H9 (cell line): Measurements from ENCODE around the gene FANCL. TPM values are rescaled to one million over a fixed set of nuclear protein-coding genes. Genes with fewer than 3 reads are reported as not detected.

Experiments
- DNase-seq: peaks from one replicate; pipeline ENCODE4 v3.0.0-alpha.2; 2017
- H2AFZ ChIP-seq: one replicate; pipeline ENCODE4 v1.6.1; 2013; ENCODE audit warnings: mild to moderate bottlenecking, low read length, control low read depth, moderate library complexity
- H2AK5ac ChIP-seq: 2 replicates; pipeline ENCODE4 v1.6.1; 2013; ENCODE audit warnings: low read length, control low read depth, mixed read lengths; ENCODE audit not compliant: insufficient read length
- H2BK120ac ChIP-seq: one replicate; pipeline ENCODE4 v1.6.1; 2013; ENCODE audit warnings: low read depth, mild to moderate bottlenecking, low read length, control low read depth, inconsistent platforms; ENCODE audit not compliant: poor library complexity, severe bottlenecking
- H2BK12ac ChIP-seq: 2 replicates; pipeline ENCODE4 v1.6.1; 2013; ENCODE audit warnings: low read length, control low read depth, mixed read lengths, low read depth; ENCODE audit not compliant: insufficient read length
- H2BK15ac ChIP-seq: 2 replicates; pipeline ENCODE4 v1.6.1; 2013; ENCODE audit warnings: low read depth, low read length, control low read depth
- H2BK20ac ChIP-seq: one replicate; pipeline ENCODE4 v1.6.1; 2013; ENCODE audit warnings: low read depth, mild to moderate bottlenecking, low read length, control low read depth, inconsistent platforms; ENCODE audit not compliant: poor library complexity, severe bottlenecking
- H2BK5ac ChIP-seq: 2 replicates; pipeline ENCODE4 v1.6.1; 2013; ENCODE audit warnings: low read length, control low read depth, mixed read lengths; ENCODE audit not compliant: insufficient read length
- H3K14ac ChIP-seq: 2 replicates; pipeline ENCODE4 v1.6.1; 2013; ENCODE audit warnings: low read length, control low read depth; ENCODE audit not compliant: insufficient read depth
- H3K18ac ChIP-seq: 2 replicates; pipeline ENCODE4 v1.6.1; 2013; ENCODE audit warnings: low read depth, mild to moderate bottlenecking, mixed read lengths, low read length, control low read depth; ENCODE audit not compliant: insufficient read length
- H3K23ac ChIP-seq: 2 replicates; pipeline ENCODE4 v1.6.1; 2013; ENCODE audit warnings: low read length, control low read depth, mixed read lengths, low read depth; ENCODE audit not compliant: insufficient read length
- H3K23me2 ChIP-seq: 2 replicates; pipeline ENCODE4 v1.6.1; 2013; ENCODE audit warnings: low read depth, mild to moderate bottlenecking, mixed read lengths, low read length, control low read depth; ENCODE audit not compliant: insufficient read length, poor library complexity, severe bottlenecking
- H3K27ac ChIP-seq: 2 replicates; pipeline ENCODE4 v1.5.1; 2013; ENCODE audit warnings: low read length, control low read depth, mixed read lengths, low read depth; ENCODE audit not compliant: insufficient read length
- H3K27me3 ChIP-seq: 2 replicates; pipeline ENCODE4 v1.6.1; 2013; ENCODE audit warnings: low read length, control low read depth, inconsistent platforms; ENCODE audit not compliant: insufficient read depth
- H3K4ac ChIP-seq: 2 replicates; pipeline ENCODE4 v1.6.1; 2013; ENCODE audit warnings: low read depth, mild to moderate bottlenecking, control low read depth, inconsistent platforms, low read length, moderate library complexity
- H3K4me1 ChIP-seq: 2 replicates; pipeline ENCODE4 v1.6.1; 2013; ENCODE audit warnings: low read length, control low read depth, inconsistent platforms; ENCODE audit not compliant: insufficient read depth
- H3K4me2 ChIP-seq: 2 replicates; pipeline ENCODE4 v1.6.1; 2013; ENCODE audit warnings: low read length, control low read depth, mixed read lengths; ENCODE audit not compliant: insufficient read length, insufficient read depth
- H3K56ac ChIP-seq: 2 replicates; pipeline ENCODE4 v1.6.1; 2013; ENCODE audit warnings: low read depth, mild to moderate bottlenecking, mixed read lengths, low read length, control low read depth; ENCODE audit not compliant: insufficient read length
- H3K79me1 ChIP-seq: 2 replicates; pipeline ENCODE4 v1.6.1; 2013; ENCODE audit warnings: low read depth, mild to moderate bottlenecking, moderate library complexity, low read length, control low read depth, inconsistent platforms; ENCODE audit not compliant: insufficient read depth, poor library complexity, severe bottlenecking
- H3K79me2 ChIP-seq: 2 replicates; pipeline ENCODE4 v1.6.1; 2013; ENCODE audit warnings: low read length, control low read depth, inconsistent platforms; ENCODE audit not compliant: insufficient read depth
- H3K9ac ChIP-seq: 2 replicates; pipeline ENCODE4 v1.6.1; 2013; ENCODE audit warnings: low read length, control low read depth, mixed read lengths; ENCODE audit not compliant: insufficient read length; ENCODE audit errors: extremely low read depth
- H3K9me3 ChIP-seq: one replicate; pipeline ENCODE4 v1.6.1; 2013; ENCODE audit warnings: low read depth, low read length, inconsistent platforms; ENCODE audit not compliant: control insufficient read depth
- H3T11ph ChIP-seq: one replicate; pipeline ENCODE4 v1.6.1; 2013; ENCODE audit warnings: mild to moderate bottlenecking, low read length, control low read depth, inconsistent platforms
- H4K20me1 ChIP-seq: one replicate; pipeline ENCODE4 v1.6.1; 2013; ENCODE audit not compliant: control insufficient read depth, insufficient read length, insufficient read depth
- H4K5ac ChIP-seq: 2 replicates; pipeline ENCODE4 v1.6.1; 2013; ENCODE audit warnings: low read depth, mild to moderate bottlenecking, mixed read lengths, low read length, control low read depth; ENCODE audit not compliant: insufficient read length
- H4K8ac ChIP-seq: replicated peaks from 2 replicates; pipeline ENCODE4 v1.6.1; 2013; ENCODE audit warnings: low read length, control low read depth, mixed read lengths, low read depth; ENCODE audit not compliant: insufficient read length
- H4K91ac ChIP-seq: 2 replicates; pipeline ENCODE4 v1.6.1; 2013; ENCODE audit warnings: low read depth, mild to moderate bottlenecking, moderate library complexity, mixed read lengths, low read length, control low read depth; ENCODE audit not compliant: insufficient read length
- H3K27ac Mint-ChIP-seq, 3 experiments: 2 replicates in 2 of 3; 3 replicates in 1 of 3; pipeline ENCODE4 v1.8.0; 2020 to 2021; ENCODE audit warnings: mixed read lengths in 3 of 3, mild to moderate bottlenecking in 1 of 3, moderate library complexity in 1 of 3
- H3K27me3 Mint-ChIP-seq: 2 replicates; pipeline ENCODE4 v1.8.0; 2021; ENCODE audit warnings: low read depth, mild to moderate bottlenecking, moderate library complexity, mixed read lengths
- H3K36me3 Mint-ChIP-seq, 3 experiments: 2 replicates in 2 of 3; 3 replicates in 1 of 3; pipeline ENCODE4 v1.8.0; 2020 to 2021; ENCODE audit warnings: low read depth in 3 of 3, mixed read lengths in 3 of 3; ENCODE audit not compliant: insufficient read depth in 1 of 3
- H3K4me1 Mint-ChIP-seq, 2 experiments: 2 replicates each; pipeline ENCODE4 v1.8.0; 2020; ENCODE audit warnings: mixed read lengths in 2 of 2
- H3K4me3 Mint-ChIP-seq, 2 experiments: 2 replicates in 1 of 2; 3 replicates in 1 of 2; pipeline ENCODE4 v1.8.0; 2020 to 2021; ENCODE audit warnings: mild to moderate bottlenecking in 2 of 2, mixed read lengths in 2 of 2, moderate library complexity in 1 of 2
- H3K9me3 Mint-ChIP-seq, 2 experiments: 2 replicates in 1 of 2; 3 replicates in 1 of 2; pipeline ENCODE4 v1.8.0; 2020; ENCODE audit warnings: mild to moderate bottlenecking in 2 of 2, mixed read lengths in 2 of 2, moderate library complexity in 1 of 2
- WGBS: extraction: QIAGEN DNeasy Blood & Tissue Kit; methylation state at CpG from one replicate; pipeline ENCODE4 v1.1.7; 2013; ENCODE audit warnings: missing lambda C conversion rate, low lambda C conversion rate, mixed read lengths; ENCODE audit not compliant: insufficient read length; ENCODE audit errors: extremely low coverage; 5-methylcytosine and 5-hydroxymethylcytosine counted together
- total RNA-seq: library from RNA; stranded (reverse); gene quantifications from 2 replicates; pipeline ENCODE4 v1.2.1, GENCODE V29; 2021
- TF ChIP-seq, protein P1 (sequence below): fragments of 200-600 bp; sonication (generic); conservative IDR thresholded peaks from 3 replicates; pipeline ENCODE4 v1.8.0; 2021; ENCODE audit warnings: antibody characterized with exemption, mild to moderate bottlenecking

Gene FANCL
- total RNA-seq, 1 experiment from 2014 or later, result 41.5 TPM

DNA sequence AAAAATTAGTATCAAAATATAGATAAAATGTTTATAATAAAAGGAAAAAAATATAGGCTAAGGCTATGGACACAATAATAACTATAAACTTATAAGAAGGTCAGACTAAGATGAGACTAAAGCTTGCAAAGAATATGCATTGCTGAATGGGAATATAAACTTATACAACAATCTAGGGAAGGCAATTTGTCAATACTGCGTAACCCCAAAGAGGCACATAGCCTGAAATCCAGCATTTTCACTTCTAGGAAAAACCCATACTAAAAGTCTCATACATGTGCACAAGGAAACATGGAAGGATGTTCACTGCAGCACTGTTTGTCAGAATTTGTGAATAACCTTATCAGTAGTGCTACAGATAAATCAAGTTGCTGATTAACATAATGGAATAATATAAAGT lies 45.5 kb downstream of the FANCL start:
- no peak overlapping the region for H4K91ac ChIP-seq
- no peak overlapping the region for H2BK20ac ChIP-seq
- no peaks in the 10 kb centered on the region for H3K79me1 ChIP-seq
- no peak for DNase-seq
- Mint-ChIP-seq H3K9me3 (no peaks in the 10 kb centered on the region), H3K36me3 (peaks cover 3 to 14% (median 10%) of the 10 kb centered on the region in 3 experiments; a peak in 5 of 7 replicates), H3K27me3 (no peaks in the 10 kb centered on the region), H3K27ac (no peak overlapping the region), H3K4me1 (no peaks in the 10 kb centered on the region), H3K4me3 (no peak overlapping the region)
- H3K4me2 ChIP-seq, result no peak overlapping the region
- H2BK5ac ChIP-seq, result no peak overlapping the region
- H3K4me1 ChIP-seq, result no peaks in the 10 kb centered on the region
- TF ChIP-seq, protein P1, sequence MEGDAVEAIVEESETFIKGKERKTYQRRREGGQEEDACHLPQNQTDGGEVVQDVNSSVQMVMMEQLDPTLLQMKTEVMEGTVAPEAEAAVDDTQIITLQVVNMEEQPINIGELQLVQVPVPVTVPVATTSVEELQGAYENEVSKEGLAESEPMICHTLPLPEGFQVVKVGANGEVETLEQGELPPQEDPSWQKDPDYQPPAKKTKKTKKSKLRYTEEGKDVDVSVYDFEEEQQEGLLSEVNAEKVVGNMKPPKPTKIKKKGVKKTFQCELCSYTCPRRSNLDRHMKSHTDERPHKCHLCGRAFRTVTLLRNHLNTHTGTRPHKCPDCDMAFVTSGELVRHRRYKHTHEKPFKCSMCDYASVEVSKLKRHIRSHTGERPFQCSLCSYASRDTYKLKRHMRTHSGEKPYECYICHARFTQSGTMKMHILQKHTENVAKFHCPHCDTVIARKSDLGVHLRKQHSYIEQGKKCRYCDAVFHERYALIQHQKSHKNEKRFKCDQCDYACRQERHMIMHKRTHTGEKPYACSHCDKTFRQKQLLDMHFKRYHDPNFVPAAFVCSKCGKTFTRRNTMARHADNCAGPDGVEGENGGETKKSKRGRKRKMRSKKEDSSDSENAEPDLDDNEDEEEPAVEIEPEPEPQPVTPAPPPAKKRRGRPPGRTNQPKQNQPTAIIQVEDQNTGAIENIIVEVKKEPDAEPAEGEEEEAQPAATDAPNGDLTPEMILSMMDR, result no peak
- H3K4ac ChIP-seq, result no peak overlapping the region
- H4K5ac ChIP-seq, result no peak overlapping the region
- no peak overlapping the region for H4K8ac ChIP-seq
- H4K20me1 ChIP-seq, result no peaks in the 10 kb centered on the region
- no CpG with 5 or more reads among the region's 1 CpG for WGBS
- H3K27me3 ChIP-seq, result no peaks in the 10 kb centered on the region
- H3K23me2 ChIP-seq, result no peaks in the 10 kb centered on the region
- no peak overlapping the region for H2AFZ ChIP-seq
- H3K56ac ChIP-seq, result no peak overlapping the region
- no peak overlapping the region for H2BK15ac ChIP-seq
- H3K9me3 ChIP-seq, result no peaks in the 10 kb centered on the region
- H3K27ac ChIP-seq, result no peak overlapping the region
- no peaks in the 10 kb centered on the region for H3K79me2 ChIP-seq
- H2BK120ac ChIP-seq, result no peak overlapping the region
- H3T11ph ChIP-seq, result no peak overlapping the region
- no peak overlapping the region for H3K23ac ChIP-seq
- no peak overlapping the region for H2BK12ac ChIP-seq
- no peak overlapping the region for H3K18ac ChIP-seq
- no peak overlapping the region for H3K14ac ChIP-seq
- no peak overlapping the region for H3K9ac ChIP-seq
- no peak overlapping the region for H2AK5ac ChIP-seq
